HG03135 (cell line): Measurements from ENCODE around the gene FERMT3.

Experiments
- ATAC-seq: cut with Tn5 transposase; IDR thresholded peaks from one replicate; pipeline ENCODE4 v1.9.1; 2021; ENCODE audit warnings: mild to moderate bottlenecking, moderate library complexity; ENCODE audit not compliant: unreplicated experiment

Gene FERMT3

GRCh38 chr11:64247729-64248531 lies 41.4 kb downstream of the FERMT3 start:
- no peak for ATAC-seq

- ATAC-seq, result no peak
Observed at GRCh38 chr11:64248578-64248977, 42.1 kb downstream of the FERMT3 start.

GRCh38 chr11:64249038-64249437 lies 42.5 kb downstream of the FERMT3 start:
- no peak for ATAC-seq

GRCh38 chr11:64249563-64250414 lies 43.3 kb downstream of the FERMT3 start:
- no peak for ATAC-seq

- no peak for ATAC-seq
Observed at GRCh38 chr11:64250415-64251015, 44.0 kb downstream of the FERMT3 start.

- no peak for ATAC-seq
Observed at GRCh38 chr11:64251016-64251752, 44.7 kb downstream of the FERMT3 start, which contains the start of gene PLCB3. Gene PLCB3, plus strand, starts transcription at chr11:64251530. Its CDS starts 120 bp downstream, at chr11:64251650.

GRCh38 chr11:64251753-64252002 lies 45.2 kb downstream of the FERMT3 start:
- ATAC-seq, result no peak

GRCh38 chr11:64252003-64252872 lies 45.7 kb downstream of the FERMT3 start:
- no peak for ATAC-seq

GRCh38 chr11:64253043-64253442 lies 46.5 kb downstream of the FERMT3 start:
- ATAC-seq, result no peak

GRCh38 chr11:64253481-64253880 lies 47.0 kb downstream of the FERMT3 start:
- no peak for ATAC-seq

- no peak for ATAC-seq
Observed at GRCh38 chr11:64254326-64254725, 47.8 kb downstream of the FERMT3 start.

- no peak for ATAC-seq
Observed at GRCh38 chr11:64255135-64256128, 48.9 kb downstream of the FERMT3 start.

- ATAC-seq, result no peak
Observed at GRCh38 chr11:64256300-64256699, 49.8 kb downstream of the FERMT3 start.

- ATAC-seq, result no peak
Observed at GRCh38 chr11:64258356-64258755, 51.8 kb downstream of the FERMT3 start.

GRCh38 chr11:64258946-64259532 lies 52.5 kb downstream of the FERMT3 start:
- ATAC-seq, result no peak

GRCh38 chr11:64259533-64260067 lies 53.1 kb downstream of the FERMT3 start:
- no peak for ATAC-seq

GRCh38 chr11:64260147-64260708 lies 53.7 kb downstream of the FERMT3 start:
- ATAC-seq, result no peak

- no peak for ATAC-seq
Observed at GRCh38 chr11:64261556-64262080, 55.1 kb downstream of the FERMT3 start.
